Renal cortex interstitium (tissue), 11 donors: Measurements from ENCODE around the gene CD79B. TPM values are rescaled to one million over a fixed set of nuclear protein-coding genes. Genes with fewer than 3 reads are reported as not detected.

ENCODE experiments used
- DNase-seq, 11 donors: peaks; one replicate each; pipeline ENCODE4 v3.0.0-alpha.2; 2013; ENCODE audit warnings: low read depth in 9 of 11, low spot score in 4 of 11; ENCODE audit errors: extremely low read depth in 1 of 11
- polyA plus RNA-seq, 3 donors: library from polyadenylated mRNA; unstranded; fragments of 120-200 nt; gene quantifications; one replicate each; pipeline ENCODE4 v1.2.1, GENCODE V29; 2013; ENCODE audit not compliant: insufficient read length in 3 of 3

The CD79B gene
- polyA plus RNA-seq, 3 donors, result 2.1 to 4.1 (median 3.1) TPM

GRCh38 chr17:63956296-63956920, 24.3 kb upstream of the CD79B start:
- no peak for DNase-seq

DNA sequence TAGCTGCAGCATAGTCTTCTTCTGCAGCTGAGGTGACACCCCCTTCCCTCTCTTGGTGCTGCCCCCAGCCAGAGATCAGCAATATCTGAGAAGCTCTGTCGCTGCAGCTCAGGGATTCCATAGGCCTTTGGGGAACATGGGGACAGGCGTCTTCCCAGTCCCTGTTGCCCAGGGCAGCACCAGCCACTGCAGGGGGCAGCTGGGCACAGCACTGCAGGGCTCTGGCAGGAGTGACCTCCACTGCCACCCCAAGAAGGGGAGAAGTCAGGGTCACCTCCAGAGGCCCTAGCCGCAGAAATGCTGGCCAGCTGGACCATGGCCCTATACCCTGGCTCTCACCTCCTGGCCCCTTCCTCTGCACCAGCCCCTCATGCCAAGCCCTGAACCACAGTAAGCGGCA, 23.7 kb upstream of the CD79B start:
- no peak for DNase-seq

- DNase-seq, result no peak
Observed at GRCh38 chr17:63955232-63955631, 23.1 kb upstream of the CD79B start.

DNA sequence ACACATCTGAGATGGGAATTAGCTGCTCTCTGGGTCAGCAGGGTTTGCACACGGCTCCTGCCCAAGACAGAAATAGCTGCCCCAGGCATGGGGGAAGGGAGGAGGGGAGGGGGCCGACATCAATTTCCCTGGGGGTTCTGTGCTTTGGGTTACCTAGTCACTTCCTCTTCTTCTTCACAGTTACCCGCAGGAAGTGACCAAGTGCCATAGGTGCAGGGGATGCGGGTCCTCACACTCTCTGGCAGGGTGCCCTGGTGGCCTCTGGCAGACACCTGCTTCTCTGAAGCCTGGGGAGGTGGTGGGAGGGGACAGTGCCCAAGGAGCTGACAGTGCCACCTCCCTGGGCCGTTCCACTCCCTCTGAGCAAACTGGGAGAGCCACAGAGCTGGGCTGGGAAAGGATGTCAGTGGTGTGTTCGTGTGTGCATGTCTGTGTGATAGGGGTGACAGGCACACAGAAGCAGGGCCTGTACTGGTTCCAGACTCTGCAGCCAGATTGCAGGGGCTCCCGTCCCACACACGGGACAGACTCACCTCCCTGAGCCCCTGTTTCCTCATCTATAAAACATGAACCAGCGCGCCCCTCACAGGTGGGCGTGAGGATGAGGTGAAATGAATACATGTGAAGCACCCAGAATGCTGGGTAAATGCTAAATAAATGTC, 22.4 kb upstream of the CD79B start:
- no peak for DNase-seq

DNA sequence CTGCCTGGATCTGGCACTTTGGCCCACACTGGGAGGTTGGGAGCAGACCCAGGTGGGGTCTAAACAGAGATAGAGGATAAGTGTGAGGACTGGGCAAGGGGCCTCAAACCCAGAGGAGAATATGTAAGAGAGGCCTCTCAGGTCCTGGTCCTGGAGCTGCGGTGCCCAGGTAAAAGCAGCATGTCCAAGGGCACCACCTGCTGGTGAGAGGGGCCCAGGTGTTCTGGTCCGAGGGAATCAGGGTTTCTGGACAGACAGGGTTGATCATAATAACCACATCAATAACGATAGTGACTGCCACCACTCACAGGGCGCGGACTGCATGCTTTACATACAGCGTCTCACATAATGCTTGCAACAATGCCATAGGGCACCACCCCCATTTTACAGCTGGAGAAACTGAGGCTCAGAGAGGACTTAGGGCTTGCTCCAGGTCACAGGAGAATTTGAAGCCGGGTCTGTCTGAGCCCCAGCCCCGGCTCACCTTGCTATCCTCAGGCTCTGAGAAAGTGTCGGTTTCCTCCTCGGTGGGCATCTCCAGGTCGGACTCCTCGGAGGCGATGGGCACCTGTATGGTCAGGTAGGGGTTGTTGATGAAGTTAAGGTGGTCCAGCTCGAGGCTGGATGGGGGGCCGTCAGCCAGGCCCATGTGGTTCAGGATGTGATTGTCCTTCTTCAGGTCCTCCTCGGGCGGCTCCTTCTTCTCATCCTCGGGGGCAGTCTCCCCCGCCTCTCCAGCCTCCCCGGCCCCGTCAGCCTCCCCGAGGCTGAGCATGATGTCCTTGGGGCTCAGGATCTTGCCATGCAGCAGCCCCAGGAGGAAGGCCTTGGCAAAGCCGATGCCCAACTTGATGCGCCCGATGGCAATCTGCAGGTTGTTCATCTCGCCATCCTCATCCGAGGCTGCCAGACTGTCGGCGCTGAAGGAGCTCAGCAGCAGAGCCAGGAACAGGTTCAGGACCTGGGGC, 19.1 kb upstream of the CD79B start:
- peak in 1 of 11 donors; percentile 33 for DNase-seq

GRCh38 chr17:63949576-63950250, 17.6 kb upstream of the CD79B start:
- DNase-seq, result no peak

- DNase-seq, result no peak
Observed at GRCh38 chr17:63948521-63948920, 16.4 kb upstream of the CD79B start.

DNA sequence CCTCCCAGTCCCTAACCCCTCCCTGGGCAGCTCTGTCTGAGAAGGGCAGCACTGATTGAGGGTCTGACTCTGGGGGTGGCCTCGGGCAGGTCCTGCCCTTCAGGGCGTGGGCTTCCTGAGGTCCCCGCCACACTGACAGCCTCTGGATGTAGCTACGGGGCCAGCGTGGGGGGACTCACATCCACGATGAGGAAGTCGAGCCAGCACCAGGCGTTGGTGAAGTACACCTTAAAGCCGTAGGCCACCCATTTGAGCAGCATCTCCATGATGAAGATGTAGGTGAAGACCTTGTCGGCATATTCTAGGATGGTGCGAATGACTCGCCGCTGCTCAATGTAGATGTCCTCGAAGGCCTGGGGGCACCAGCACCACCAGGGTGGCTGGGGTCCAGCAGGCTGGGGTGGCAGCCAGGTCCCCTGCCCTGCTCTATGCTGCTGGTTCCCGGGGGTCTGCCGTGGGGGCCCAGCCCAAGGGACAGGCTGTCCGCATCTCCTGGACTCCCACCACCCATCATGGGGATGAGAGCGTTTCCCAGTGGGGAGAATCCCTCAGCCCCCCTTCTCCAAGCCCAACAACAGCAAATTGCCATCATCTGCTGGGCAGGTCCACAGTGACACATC, 15.7 kb upstream of the CD79B start:
- DNase-seq, result no peak

DNA sequence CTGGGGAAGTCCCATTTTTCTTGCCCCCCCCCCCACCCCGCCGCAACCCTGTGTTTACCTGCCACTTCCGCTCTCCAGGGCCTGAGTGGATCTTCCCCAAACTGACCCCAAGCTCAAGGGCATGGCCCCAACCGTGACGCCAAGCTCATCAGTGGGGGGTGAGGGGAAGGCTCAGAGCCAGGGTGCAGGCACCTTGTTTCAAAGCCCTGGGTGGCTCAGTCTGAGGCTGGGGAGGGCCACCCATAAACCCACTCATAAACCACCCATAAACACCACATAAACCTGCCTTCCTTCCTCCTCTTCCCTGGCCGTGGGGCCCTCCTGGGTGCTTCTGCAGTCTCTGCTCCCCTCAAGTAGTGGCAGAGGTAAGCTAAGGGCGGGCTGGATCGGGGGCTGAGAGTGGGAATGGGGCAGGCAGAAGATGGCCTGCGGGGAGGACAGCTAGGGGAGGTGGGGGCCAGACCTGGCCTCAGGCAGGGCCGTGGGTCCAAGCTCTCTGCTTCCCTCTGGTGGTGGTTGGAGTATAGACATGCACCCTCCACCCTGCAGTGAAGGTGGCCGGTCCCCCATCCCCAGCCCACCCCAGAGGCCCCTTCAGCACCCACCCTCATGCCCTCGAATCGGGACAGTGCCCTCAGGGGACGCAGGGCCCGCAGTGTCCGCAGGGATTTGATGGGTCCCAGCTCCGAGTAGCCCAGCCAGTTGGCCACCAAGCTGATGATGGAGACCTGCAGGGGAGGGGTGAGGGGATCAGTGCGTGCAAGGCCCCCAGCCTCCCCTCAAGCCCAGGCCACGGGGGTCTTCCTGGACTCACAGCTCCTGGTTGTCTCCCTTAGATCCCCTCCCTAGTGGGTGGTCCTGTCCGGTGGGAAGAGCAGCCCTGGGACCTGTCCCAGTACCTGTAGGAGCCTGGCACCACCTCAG, 14.6 kb upstream of the CD79B start:
- no peak for DNase-seq

DNA sequence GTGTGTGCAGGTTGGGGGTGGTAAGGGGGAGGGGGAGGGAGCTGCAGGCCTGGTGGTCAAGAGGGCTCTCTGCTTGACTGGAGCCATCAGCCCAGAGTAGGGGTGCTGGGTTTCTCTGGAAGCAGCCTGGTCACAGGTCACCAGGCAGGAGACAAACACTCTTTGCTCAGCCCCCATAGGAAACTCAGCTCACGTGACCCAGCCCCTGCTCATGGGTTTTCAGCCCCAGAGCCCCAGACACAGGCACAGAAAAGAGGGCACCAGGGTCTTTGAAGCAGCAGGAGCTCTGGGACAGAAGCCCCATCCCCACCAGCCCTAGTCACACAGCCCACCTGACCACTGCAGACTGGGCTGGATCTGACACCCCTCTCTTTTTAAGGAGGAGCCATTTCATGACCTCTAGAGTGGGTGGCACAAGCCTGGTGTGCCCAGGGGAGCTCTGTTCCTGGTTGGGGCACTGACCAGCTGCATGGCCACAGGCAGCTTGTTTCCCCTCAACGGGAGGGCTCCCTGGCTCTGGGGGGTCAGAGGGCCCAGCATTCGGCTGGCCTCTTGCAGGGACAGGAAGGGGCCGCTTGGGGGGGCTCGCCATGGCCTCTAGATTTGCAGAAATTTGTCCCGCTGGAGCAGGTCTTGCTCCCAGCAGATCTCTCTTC, 13.8 kb upstream of the CD79B start:
- DNase-seq, result peak in 6 of 11 donors; percentile 33 to 61 (median 40)

DNA sequence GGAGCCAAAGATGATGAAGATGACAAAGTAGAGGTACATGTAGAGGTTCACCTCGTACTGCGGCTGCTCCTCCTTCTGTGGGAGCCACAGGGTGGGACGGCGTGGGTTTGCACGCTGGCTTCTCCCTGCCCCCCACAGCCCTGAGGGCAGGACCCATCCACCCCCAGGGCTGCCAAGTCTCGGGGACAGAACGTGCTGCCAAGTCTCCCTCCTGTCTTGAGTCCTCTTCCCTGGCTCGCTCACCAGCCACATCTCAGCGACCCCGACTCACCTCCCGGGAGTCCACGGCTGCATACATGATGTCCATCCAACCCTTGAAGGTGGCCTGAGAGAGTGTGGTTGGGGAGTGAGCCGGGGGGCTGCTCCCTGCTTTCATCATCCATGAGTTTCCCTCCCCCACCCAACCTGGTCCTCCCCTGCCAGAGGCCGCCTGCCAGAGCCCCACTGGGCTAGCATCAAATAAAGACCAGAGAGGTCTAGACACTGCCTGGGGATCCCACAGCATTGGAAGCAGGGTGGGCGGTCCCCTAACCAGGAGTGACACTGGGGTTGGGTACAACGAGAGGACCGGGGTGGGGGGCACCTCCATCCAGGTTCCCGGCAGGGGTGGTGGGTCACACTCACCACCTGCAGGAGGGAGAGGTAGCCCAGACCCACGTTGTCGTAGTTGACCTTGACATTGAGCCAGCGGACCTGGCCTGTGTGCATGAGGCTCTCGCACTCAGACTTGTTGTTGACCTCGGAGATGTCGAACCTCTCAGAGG, 12.8 kb upstream of the CD79B start:
- DNase-seq, result no peak

DNA sequence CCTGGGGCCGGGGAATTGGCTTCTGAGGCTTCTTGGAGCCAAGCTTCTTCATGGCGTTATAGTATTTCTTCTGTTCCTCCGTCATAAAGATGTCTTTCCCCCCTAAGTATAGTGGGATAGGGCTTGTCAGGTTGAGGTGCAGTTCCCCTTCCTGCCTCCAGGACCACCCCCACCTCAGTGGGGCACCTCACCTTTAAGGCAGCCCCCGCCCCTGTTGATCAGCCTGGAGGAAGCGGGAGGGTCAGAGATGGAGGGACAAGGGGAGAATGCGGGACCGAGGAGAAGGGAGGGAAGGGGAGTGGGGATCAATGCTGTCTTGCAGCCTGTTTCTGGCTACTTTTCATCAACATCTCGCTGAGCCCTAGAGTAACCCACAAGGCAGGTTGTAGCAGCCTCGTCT, 11.6 kb upstream of the CD79B start:
- no peak for DNase-seq

- DNase-seq, result no peak
Observed at GRCh38 chr17:63942309-63942985, 10.3 kb upstream of the CD79B start.

- DNase-seq, result no peak
Observed at GRCh38 chr17:63941751-63942150, 9.6 kb upstream of the CD79B start.

GRCh38 chr17:63941162-63941561, 9.0 kb upstream of the CD79B start:
- no peak for DNase-seq

GRCh38 chr17:63940584-63940983, 8.5 kb upstream of the CD79B start:
- DNase-seq, result no peak
